AG10803 (cell line): ENCODE data around the gene NAALADL2.

Experiments used
- DNase-seq: peaks from one replicate; pipeline ENCODE4 v3.0.0; 2010; ENCODE audit warnings: low read depth
- H3K4me3 ChIP-seq: 2 replicates; pipeline ENCODE4 v1.5.1; 2011; ENCODE audit warnings: mild to moderate bottlenecking, low read length, control low read depth
- TF ChIP-seq, protein P1 (sequence below): conservative IDR thresholded peaks from 2 replicates; pipeline ENCODE4 v1.5.1; 2011; ENCODE audit warnings: mild to moderate bottlenecking, low read length, control low read depth, inconsistent platforms

Gene NAALADL2

DNA sequence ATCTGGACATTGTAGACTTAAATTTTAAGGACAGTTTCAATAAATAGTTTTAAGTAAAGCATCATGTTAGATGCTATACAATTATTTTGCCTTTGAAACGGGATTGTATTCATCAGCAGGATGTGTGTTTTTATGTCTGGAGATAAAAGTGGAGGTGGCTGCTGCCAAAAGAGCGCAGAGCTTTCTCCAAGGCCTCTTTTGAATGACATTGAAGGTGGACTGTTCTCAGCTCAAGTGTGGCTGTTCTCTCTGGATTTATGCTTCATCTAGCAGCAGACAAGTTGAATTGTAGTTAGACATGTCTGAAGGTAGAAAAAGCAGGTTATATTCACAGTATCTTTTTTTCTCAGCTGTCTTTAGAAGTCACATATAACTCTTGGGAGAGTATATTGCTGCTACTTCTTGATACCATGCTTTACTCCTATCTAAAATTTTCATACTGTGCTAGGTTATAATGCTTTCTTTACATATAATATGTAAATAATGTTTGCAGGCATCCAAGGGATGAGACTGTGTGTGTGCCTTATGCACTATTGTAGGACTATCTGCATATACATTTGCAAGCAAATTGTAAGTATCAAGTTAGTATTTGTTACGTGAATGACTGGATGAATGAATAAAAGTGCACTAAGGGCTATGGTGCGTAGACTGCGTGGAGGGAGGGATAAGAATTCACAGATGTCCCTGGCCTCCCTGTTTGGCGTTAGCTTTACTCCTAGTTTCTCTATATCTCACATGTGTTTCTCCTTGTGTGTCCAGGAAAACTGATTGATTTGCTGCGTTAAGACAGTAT is 340.1 kb downstream of the NAALADL2 start:
- DNase-seq: no peak
- TF ChIP-seq, protein P1, sequence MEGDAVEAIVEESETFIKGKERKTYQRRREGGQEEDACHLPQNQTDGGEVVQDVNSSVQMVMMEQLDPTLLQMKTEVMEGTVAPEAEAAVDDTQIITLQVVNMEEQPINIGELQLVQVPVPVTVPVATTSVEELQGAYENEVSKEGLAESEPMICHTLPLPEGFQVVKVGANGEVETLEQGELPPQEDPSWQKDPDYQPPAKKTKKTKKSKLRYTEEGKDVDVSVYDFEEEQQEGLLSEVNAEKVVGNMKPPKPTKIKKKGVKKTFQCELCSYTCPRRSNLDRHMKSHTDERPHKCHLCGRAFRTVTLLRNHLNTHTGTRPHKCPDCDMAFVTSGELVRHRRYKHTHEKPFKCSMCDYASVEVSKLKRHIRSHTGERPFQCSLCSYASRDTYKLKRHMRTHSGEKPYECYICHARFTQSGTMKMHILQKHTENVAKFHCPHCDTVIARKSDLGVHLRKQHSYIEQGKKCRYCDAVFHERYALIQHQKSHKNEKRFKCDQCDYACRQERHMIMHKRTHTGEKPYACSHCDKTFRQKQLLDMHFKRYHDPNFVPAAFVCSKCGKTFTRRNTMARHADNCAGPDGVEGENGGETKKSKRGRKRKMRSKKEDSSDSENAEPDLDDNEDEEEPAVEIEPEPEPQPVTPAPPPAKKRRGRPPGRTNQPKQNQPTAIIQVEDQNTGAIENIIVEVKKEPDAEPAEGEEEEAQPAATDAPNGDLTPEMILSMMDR: no peak
- H3K4me3 ChIP-seq: no peak overlapping the region

- TF ChIP-seq, protein P1: no peak
- no peak overlapping the region for H3K4me3 ChIP-seq
- DNase-seq: no peak
Observed at GRCh38 chr3:175199961-175200360, 340.8 kb downstream of the NAALADL2 start.

DNA sequence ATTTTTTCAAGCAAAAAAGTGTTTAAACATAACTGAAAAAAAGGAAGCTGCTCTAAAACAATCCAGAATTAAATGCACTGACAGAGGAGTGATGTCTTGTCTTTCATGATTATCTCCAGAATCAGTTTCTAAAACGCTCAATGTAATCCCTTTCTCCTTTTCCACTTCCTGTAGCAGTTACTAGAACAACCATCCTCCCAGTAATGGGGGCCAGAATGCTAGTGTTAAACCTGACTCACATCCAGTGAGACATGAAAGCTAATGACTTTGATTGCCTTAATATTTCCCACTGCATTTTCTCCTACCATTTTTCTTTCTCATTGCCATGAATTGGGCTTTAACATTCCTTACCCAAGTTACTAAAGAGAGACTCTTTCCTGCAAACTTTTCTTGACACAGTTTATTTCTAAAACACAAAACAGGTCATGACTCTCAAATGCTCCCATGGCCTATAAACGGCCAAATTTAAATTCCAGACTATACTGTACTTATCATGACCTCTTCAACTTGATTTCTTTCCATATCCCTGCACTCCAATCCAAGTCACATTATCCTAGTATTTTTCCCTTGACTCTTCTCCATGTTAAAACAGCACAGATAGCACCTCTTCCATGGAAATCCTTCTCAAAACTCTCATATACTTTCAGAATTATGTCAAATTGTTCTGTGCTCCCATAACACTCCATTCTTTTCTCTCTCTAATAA is 341.4 kb downstream of the NAALADL2 start:
- no peak overlapping the region for H3K4me3 ChIP-seq
- TF ChIP-seq, protein P1: no peak
- no peak for DNase-seq

GRCh38 chr3:175207361-175207760 is 348.2 kb downstream of the NAALADL2 start:
- DNase-seq: no peak
- TF ChIP-seq, protein P1: no peak
- no peak overlapping the region for H3K4me3 ChIP-seq

DNA sequence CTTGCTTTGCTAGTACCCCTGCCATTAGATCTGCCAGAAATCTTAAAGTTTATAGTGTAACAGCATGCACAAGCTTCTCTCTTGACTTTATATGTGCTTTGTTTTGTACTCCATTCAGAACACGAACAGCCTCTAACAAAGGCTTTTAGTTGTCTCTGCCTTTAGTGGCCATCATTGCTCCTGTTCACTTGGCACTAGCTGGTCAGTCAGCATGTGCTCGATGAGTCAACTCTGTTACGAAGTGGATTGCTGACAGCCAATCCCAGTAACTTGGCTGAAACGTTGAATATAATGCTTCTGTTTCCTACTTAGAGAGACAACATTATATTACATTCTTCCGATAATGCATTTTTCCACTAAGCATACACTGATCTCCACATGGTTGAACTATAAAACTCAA is 349.2 kb downstream of the NAALADL2 start:
- H3K4me3 ChIP-seq: no peak overlapping the region
- TF ChIP-seq, protein P1: no peak
- no peak for DNase-seq

- TF ChIP-seq, protein P1: no peak
- no peak for DNase-seq
- H3K4me3 ChIP-seq: no peak overlapping the region
Observed at GRCh38 chr3:175211466-175211865, 352.3 kb downstream of the NAALADL2 start.

- TF ChIP-seq, protein P1: no peak
- peak; percentile 40 for DNase-seq
- H3K4me3 ChIP-seq: no peak overlapping the region
Observed at GRCh38 chr3:175212896-175213295, 353.8 kb downstream of the NAALADL2 start.
